Keratinocyte (primary cell): ENCODE measurements around the gene PEMT. TPM values are rescaled to one million over a fixed set of nuclear protein-coding genes. Genes with fewer than 3 reads are reported as not detected.

Experiments used
- DNase-seq: peaks from one replicate; pipeline ENCODE4 v3.0.0-alpha.2; 2011; ENCODE audit warnings: low read depth, missing footprints, low spot score
- FAIRE-seq: peaks from 2 replicates; lab custom pipeline; 2011; peaks lifted over from hg19 to GRCh38; lab: Jason Lieb, UNC
- H2AFZ ChIP-seq: 2 replicates; pipeline ENCODE4 v1.6.0; 2012; ENCODE audit warnings: low read length, control low read depth, inconsistent platforms; ENCODE audit not compliant: control insufficient read depth
- H3K27ac ChIP-seq: 2 replicates; pipeline ENCODE4 v1.5.1; 2011; ENCODE audit warnings: low read length; ENCODE audit not compliant: control insufficient read depth, insufficient read depth
- H3K27me3 ChIP-seq: 3 replicates; pipeline ENCODE4 v1.6.0; 2011; ENCODE audit warnings: low read length; ENCODE audit not compliant: control insufficient read depth, insufficient read depth; ENCODE audit errors: extremely low read depth
- H3K36me3 ChIP-seq, 2 experiments: 2 replicates in 1 of 2; 3 replicates in 1 of 2; pipeline ENCODE4 v1.5.1; 2011; ENCODE audit warnings: low read length in 2 of 2, mild to moderate bottlenecking in 1 of 2; ENCODE audit not compliant: control insufficient read depth in 2 of 2, insufficient read depth in 2 of 2; ENCODE audit errors: extremely low read depth in 1 of 2
- H3K4me1 ChIP-seq: 3 replicates; pipeline ENCODE4 v1.5.1; 2011; ENCODE audit warnings: low read length; ENCODE audit not compliant: control insufficient read depth, insufficient read depth; ENCODE audit errors: extremely low read depth
- H3K4me2 ChIP-seq: 3 replicates; pipeline ENCODE4 v1.6.0; 2011; ENCODE audit warnings: low read depth, low read length; ENCODE audit not compliant: control insufficient read depth, insufficient read depth; ENCODE audit errors: extremely low read depth
- H3K4me3 ChIP-seq, 3 experiments: fragments of 200-600 bp in 1 of 3; sonication (generic) in 1 of 3; 2 replicates in 2 of 3; 3 replicates in 1 of 3; pipeline ENCODE4 v1.5.1; 2011 to 2016; ENCODE audit warnings: low read length in 3 of 3, mild to moderate bottlenecking in 3 of 3, control low read depth in 2 of 3, inconsistent platforms in 1 of 3, low read depth in 1 of 3, mixed read lengths in 1 of 3, mixed run types in 1 of 3, moderate library complexity in 1 of 3; ENCODE audit not compliant: control insufficient read depth in 2 of 3, insufficient read depth in 2 of 3; ENCODE audit errors: extremely low read depth in 1 of 3
- H3K79me2 ChIP-seq: 2 replicates; pipeline ENCODE4 v1.6.0; 2012; ENCODE audit warnings: low read length; ENCODE audit not compliant: control insufficient read depth, insufficient read depth
- H3K9ac ChIP-seq: 3 replicates; pipeline ENCODE4 v1.6.0; 2011; ENCODE audit warnings: low read length; ENCODE audit not compliant: control insufficient read depth, insufficient read depth; ENCODE audit errors: extremely low read depth
- H3K9me1 ChIP-seq: 3 replicates; pipeline ENCODE4 v1.6.0; 2011; ENCODE audit warnings: low read length; ENCODE audit not compliant: control insufficient read depth, insufficient read depth; ENCODE audit errors: extremely low read depth
- H3K9me3 ChIP-seq: 2 replicates; pipeline ENCODE4 v1.5.1; 2012; ENCODE audit warnings: low read depth, low read length; ENCODE audit not compliant: control insufficient read depth
- H4K20me1 ChIP-seq: 3 replicates; pipeline ENCODE4 v1.6.0; 2011; ENCODE audit warnings: low read length; ENCODE audit not compliant: control insufficient read depth, insufficient read depth; ENCODE audit errors: extremely low read depth
- CTCF ChIP-seq, 3 experiments: IDR thresholded peaks in 1 of 3; conservative IDR thresholded peaks in 1 of 3; optimal IDR thresholded peaks in 1 of 3; 2 replicates in 2 of 3; 3 replicates in 1 of 3; pipeline versions ENCODE3 to v1.5.1; 2011; ENCODE audit warnings: low read length in 3 of 3, mild to moderate bottlenecking in 3 of 3, moderate library complexity in 2 of 3, control low read depth in 1 of 3, inconsistent platforms in 1 of 3; ENCODE audit not compliant: insufficient read depth in 2 of 3; ENCODE audit errors: extremely low read depth in 1 of 3
- EZH2 ChIP-seq: IDR thresholded peaks from one replicate; pipeline ENCODE4 v1.6.1; 2012; ENCODE audit warnings: inconsistent platforms, mild to moderate bottlenecking, low read length, moderate library complexity
- dilution Hi-C: fragments of 300-500 bp; cut with MboI; formaldehyde crosslinking; loops from one replicate; pipeline ENCODE4 v1.7.0; 2020; ENCODE audit warnings: low sequenced_read_pairs; ENCODE audit not compliant: extremely low pct_ligation_motif_present
- polyA plus RNA-seq, 5 experiments: library from polyadenylated mRNA; depleted of rRNA in 3 of 5; stranded (reverse) in 3 of 5; stranded (forward) in 1 of 5; unstranded in 1 of 5; fragments of >200 nt; gene quantifications; 1 replicate in 1 of 5; 2 replicates in 3 of 5; 3 replicates in 1 of 5; pipeline versions ENCODE4 v1.2.1 to v1.2.3, GENCODE V29; 2011 to 2012; ENCODE audit warnings: missing spikeins in 2 of 5, low read depth in 1 of 5, low replicate concordance in 1 of 5

The PEMT gene
- polyA plus RNA-seq, 1 donor (not counting 4 experiments of a cell fraction or from before 2014, with no cell fraction given): 17.7 TPM

GRCh38 chr17:17525311-17525710, 66.2 kb downstream of the PEMT start:
- FAIRE-seq: no peak

GRCh38 chr17:17523731-17524490, 67.6 kb downstream of the PEMT start:
- no peak overlapping the region for H2AFZ ChIP-seq
- peaks cover 1% of the 10 kb centered on the region for H3K27me3 ChIP-seq
- no peak overlapping the region for H3K9ac ChIP-seq
- H3K4me2 ChIP-seq: no peak overlapping the region
- FAIRE-seq: no peak
- no peak overlapping the region for H3K27ac ChIP-seq
- no peaks in the 10 kb centered on the region for H3K4me1 ChIP-seq
- no peaks in the 10 kb centered on the region for H3K79me2 ChIP-seq
- no peaks in the 10 kb centered on the region for H3K9me1 ChIP-seq
- H3K4me3 ChIP-seq: no peak overlapping the region
- no peaks in the 10 kb centered on the region for H3K36me3 ChIP-seq
- H4K20me1 ChIP-seq: peaks cover 6% of the 10 kb centered on the region
- no peak for TF ChIP-seq EZH2
- TF ChIP-seq CTCF (optimal IDR thresholded peaks at IDR 0.05 in 1 of 3, IDR thresholded peaks at IDR 0.05 in 1 of 3, conservative IDR thresholded peaks at IDR 0.05 in 1 of 3; ENCODE audit: extremely low read depth in 1 of 3, insufficient read depth in 2 of 3, low read length in 3 of 3): no peak
- H3K9me3 ChIP-seq: no peaks in the 10 kb centered on the region
- DNase-seq: no peak
- dilution Hi-C loops: no loop called here

More at GRCh38 chr17:17525311-17525710, 66.2 kb downstream of the PEMT start:
- no peak overlapping the region for H3K4me3 ChIP-seq
- no peaks in the 10 kb centered on the region for H3K27me3 ChIP-seq
- TF ChIP-seq CTCF (optimal IDR thresholded peaks at IDR 0.05 in 1 of 3, IDR thresholded peaks at IDR 0.05 in 1 of 3, conservative IDR thresholded peaks at IDR 0.05 in 1 of 3; ENCODE audit: extremely low read depth in 1 of 3, insufficient read depth in 2 of 3, low read length in 3 of 3) (no peak), EZH2 (no peak)
- no peaks in the 10 kb centered on the region for H3K36me3 ChIP-seq
- H3K9me3 ChIP-seq: no peaks in the 10 kb centered on the region
- H3K9me1 ChIP-seq: no peaks in the 10 kb centered on the region
- H3K4me2 ChIP-seq: no peak overlapping the region
- no peak for DNase-seq
- no peak overlapping the region for H3K27ac ChIP-seq
- dilution Hi-C loops: no loop called here
- H3K4me1 ChIP-seq: no peaks in the 10 kb centered on the region
- H4K20me1 ChIP-seq: peaks cover 6% of the 10 kb centered on the region
- no peak overlapping the region for H3K9ac ChIP-seq
- no peak overlapping the region for H2AFZ ChIP-seq
- H3K79me2 ChIP-seq: no peaks in the 10 kb centered on the region
